Activated CD8-positive, alpha-beta memory T cell treated with anti-CD3 and anti-CD28 coated beads, Interleukin-2, amount 10 ng/mL, durations not matched to agents 7 days and 5 days (primary cell): Measurements from ENCODE around the gene ACOT7. TPM values are rescaled to one million over a fixed set of nuclear protein-coding genes. Genes with fewer than 3 reads are reported as not detected.

Experiments
- ATAC-seq: fragments of 150-1000 bp; cut with Tn5 transposase; one replicate; pipeline ENCODE4 v1.10.0; 2021; ENCODE audit warnings: moderate library complexity
- CTCF ChIA-PET: fragments of 350-600 bp; sonication (Branson Sonifier 250); formaldehyde crosslinking; loops from one replicate; lab custom pipeline; 2021; ENCODE audit warnings: antibody characterized with exemption; lab: Charles Lee
- DNase-seq: peaks from one replicate; pipeline ENCODE4 v3.0.0-alpha.2; 2020
- H3K27ac Mint-ChIP-seq: one replicate; pipeline ENCODE4 v1.8.0; 2021; ENCODE audit warnings: mild to moderate bottlenecking, mixed read lengths
- H3K27me3 Mint-ChIP-seq: one replicate; pipeline ENCODE4 v1.8.0; 2021; ENCODE audit warnings: mixed read lengths
- H3K36me3 Mint-ChIP-seq: one replicate; pipeline ENCODE4 v1.8.0; 2021; ENCODE audit warnings: mild to moderate bottlenecking, mixed read lengths
- H3K4me1 Mint-ChIP-seq: one replicate; pipeline ENCODE4 v1.8.0; 2021; ENCODE audit warnings: mixed read lengths
- H3K4me3 Mint-ChIP-seq: one replicate; pipeline ENCODE4 v1.8.0; 2021; ENCODE audit warnings: mild to moderate bottlenecking, moderate library complexity, mixed read lengths
- H3K9me3 Mint-ChIP-seq: one replicate; pipeline ENCODE4 v1.8.0; 2022; ENCODE audit warnings: low read depth, mixed read lengths
- total RNA-seq, 2 experiments: library from RNA; stranded (reverse); gene quantifications; one replicate each; pipeline ENCODE4 v1.2.3, GENCODE V29; 2021

ACOT7 gene
- total RNA-seq, 2 experiments from 2014 or later, result 81.3 to 87.0 TPM

GRCh38 chr1:6331543-6332273 lies 61.9 kb downstream of the ACOT7 start:
- no peak overlapping the region for H3K27ac Mint-ChIP-seq
- ATAC-seq (no peak), DNase-seq (no peak)
- no peaks in the 10 kb centered on the region for H3K36me3 Mint-ChIP-seq
- H3K4me1 Mint-ChIP-seq, result no peaks in the 10 kb centered on the region
- no peaks in the 10 kb centered on the region for H3K9me3 Mint-ChIP-seq
- CTCF ChIA-PET, result interaction anchor here (0.8 kb wide), 1 partner anchor 65 kb away, joined by 3 read pairs; no protein-coding TSS in a partner anchor
- no peak overlapping the region for H3K4me3 Mint-ChIP-seq
- H3K27me3 Mint-ChIP-seq, result no peaks in the 10 kb centered on the region

DNA sequence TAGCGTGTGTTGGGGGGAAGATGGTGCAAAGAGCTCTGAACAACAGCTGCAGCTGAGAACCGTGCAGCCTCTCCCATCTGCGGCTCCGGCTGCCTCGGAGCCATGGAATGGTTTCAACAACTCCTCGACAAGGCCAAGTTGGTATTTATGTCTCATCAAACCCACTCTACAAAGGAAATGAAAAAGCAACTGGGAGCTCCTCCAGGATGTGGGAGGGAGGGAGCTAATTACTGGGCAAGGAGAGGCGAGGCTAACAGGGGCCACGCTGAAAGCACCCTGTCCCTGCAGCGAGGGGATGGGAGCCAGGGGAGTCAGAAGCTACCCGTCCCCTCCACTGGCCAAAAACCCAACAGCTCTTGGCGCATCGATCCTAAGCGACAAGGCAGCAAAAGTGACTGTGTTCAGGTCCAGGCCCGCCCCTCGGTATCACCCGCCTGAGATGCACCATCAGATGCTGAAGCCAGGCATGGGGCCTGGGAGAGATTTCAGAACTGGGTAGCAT lies 63.1 kb downstream of the ACOT7 start:
- H3K27me3 Mint-ChIP-seq, result no peaks in the 10 kb centered on the region
- no peak overlapping the region for H3K27ac Mint-ChIP-seq
- CTCF ChIA-PET, result interaction anchor here (1.1 kb wide), 1 partner anchor 75 kb away, joined by 3 read pairs; no protein-coding TSS in a partner anchor
- peaks cover 1% of the 10 kb centered on the region for H3K4me1 Mint-ChIP-seq
- H3K9me3 Mint-ChIP-seq, result no peaks in the 10 kb centered on the region
- ATAC-seq (no peak), DNase-seq (no peak)
- H3K4me3 Mint-ChIP-seq, result no peak overlapping the region
- peaks cover 2% of the 10 kb centered on the region for H3K36me3 Mint-ChIP-seq

DNA sequence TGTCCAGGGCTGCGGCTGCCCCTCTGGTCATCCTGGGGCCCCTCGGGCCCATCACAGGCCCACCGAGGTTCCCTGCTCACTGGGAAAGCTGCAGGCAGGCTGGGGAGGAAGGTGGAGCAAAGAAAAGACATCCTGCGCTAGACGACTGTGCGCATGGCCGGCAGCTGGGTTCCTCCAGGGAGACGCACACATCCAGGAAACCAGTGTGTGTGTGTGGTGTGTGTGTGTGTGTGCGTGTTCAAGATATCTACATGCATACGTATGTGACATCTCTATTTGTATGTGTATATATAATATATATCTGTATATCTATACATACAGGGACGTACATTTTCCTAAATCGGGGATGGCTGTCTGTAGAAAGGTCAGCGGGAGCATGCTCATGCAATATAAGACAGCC lies 63.7 kb downstream of the ACOT7 start:
- CTCF ChIA-PET, result interaction anchor here (1.1 kb wide), 1 partner anchor 75 kb away, joined by 3 read pairs; no protein-coding TSS in a partner anchor
- peaks cover 2% of the 10 kb centered on the region for H3K4me1 Mint-ChIP-seq
- ATAC-seq (no peak), DNase-seq (no peak)
- H3K27ac Mint-ChIP-seq, result no peak overlapping the region
- no peaks in the 10 kb centered on the region for H3K9me3 Mint-ChIP-seq
- H3K36me3 Mint-ChIP-seq, result peaks cover 2% of the 10 kb centered on the region
- H3K27me3 Mint-ChIP-seq, result no peaks in the 10 kb centered on the region
- no peak overlapping the region for H3K4me3 Mint-ChIP-seq

- ATAC-seq (no peak), DNase-seq (no peak)
- Mint-ChIP-seq H3K27ac (no peak overlapping the region), H3K9me3 (no peaks in the 10 kb centered on the region), H3K27me3 (no peaks in the 10 kb centered on the region), H3K4me1 (peaks cover 2% of the 10 kb centered on the region), H3K4me3 (no peak overlapping the region), H3K36me3 (peaks cover 2% of the 10 kb centered on the region)
- CTCF ChIA-PET, result no interaction called here
Measured at GRCh38 chr1:6329396-6329795, 64.2 kb downstream of the ACOT7 start.

- peaks cover 2% of the 10 kb centered on the region for H3K4me1 Mint-ChIP-seq
- DNase-seq, result no peak
- no peaks in the 10 kb centered on the region for H3K27me3 Mint-ChIP-seq
- CTCF ChIA-PET, result no interaction called here
- no peak overlapping the region for H3K4me3 Mint-ChIP-seq
- no peaks in the 10 kb centered on the region for H3K9me3 Mint-ChIP-seq
- no peak overlapping the region for H3K27ac Mint-ChIP-seq
- peaks cover 2% of the 10 kb centered on the region for H3K36me3 Mint-ChIP-seq
- no peak for ATAC-seq
Measured at GRCh38 chr1:6328696-6329095, 64.9 kb downstream of the ACOT7 start.

- no peak overlapping the region for H3K27ac Mint-ChIP-seq
- DNase-seq (no peak), ATAC-seq (no peak)
- peaks cover 2% of the 10 kb centered on the region for H3K4me1 Mint-ChIP-seq
- no peaks in the 10 kb centered on the region for H3K27me3 Mint-ChIP-seq
- no peak overlapping the region for H3K4me3 Mint-ChIP-seq
- CTCF ChIA-PET, result interaction anchor here (0.6 kb wide), 1 partner anchor 1354 kb away, joined by 5 read pairs; no protein-coding TSS in a partner anchor
- peaks cover 2% of the 10 kb centered on the region for H3K36me3 Mint-ChIP-seq
- no peaks in the 10 kb centered on the region for H3K9me3 Mint-ChIP-seq
Measured at GRCh38 chr1:6328091-6328490, 65.5 kb downstream of the ACOT7 start.

- no peaks in the 10 kb centered on the region for H3K27me3 Mint-ChIP-seq
- no peak overlapping the region for H3K27ac Mint-ChIP-seq
Measured at GRCh38 chr1:6325482-6325881, 68.1 kb downstream of the ACOT7 start.

GRCh38 chr1:6322161-6322560 lies 71.4 kb downstream of the ACOT7 start:
- Mint-ChIP-seq H3K9me3 (no peaks in the 10 kb centered on the region), H3K4me1 (peaks cover 2% of the 10 kb centered on the region), H3K36me3 (peaks cover 5% of the 10 kb centered on the region), H3K4me3 (no peak overlapping the region), H3K27me3 (no peaks in the 10 kb centered on the region), H3K27ac (no peak overlapping the region)
- CTCF ChIA-PET, result no interaction called here
- DNase-seq (no peak), ATAC-seq (no peak)

More at GRCh38 chr1:6325482-6325881, 68.1 kb downstream of the ACOT7 start:
- no peak for ATAC-seq
- H3K4me3 Mint-ChIP-seq, result no peak overlapping the region
- no peak for DNase-seq
- peaks cover 2% of the 10 kb centered on the region for H3K36me3 Mint-ChIP-seq
- CTCF ChIA-PET, result no interaction called here
- no peaks in the 10 kb centered on the region for H3K9me3 Mint-ChIP-seq
- H3K4me1 Mint-ChIP-seq, result peaks cover 2% of the 10 kb centered on the region

DNA sequence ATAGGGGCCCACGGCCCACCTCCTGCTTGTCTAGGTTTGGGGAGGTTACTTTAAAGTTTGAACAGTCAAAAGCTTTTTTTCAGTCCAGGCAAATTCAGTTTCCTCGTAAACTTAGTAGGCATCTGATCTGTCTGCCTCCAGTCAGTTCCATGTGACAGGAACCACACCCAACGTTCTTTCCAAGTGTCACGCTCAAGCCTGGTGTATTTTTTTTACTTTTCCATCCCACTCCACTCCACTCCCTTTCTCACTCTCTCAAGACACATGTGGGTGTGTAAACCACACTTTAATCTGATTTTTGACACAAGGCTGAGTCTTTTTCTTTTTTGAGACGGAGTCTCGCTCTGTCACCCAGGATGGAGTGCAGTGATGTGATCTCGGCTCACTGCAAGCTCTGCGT lies 72.4 kb downstream of the ACOT7 start:
- CTCF ChIA-PET, result no interaction called here
- no peak for ATAC-seq
- peaks cover 3% of the 10 kb centered on the region for H3K36me3 Mint-ChIP-seq
- no peaks in the 10 kb centered on the region for H3K9me3 Mint-ChIP-seq
- no peak overlapping the region for H3K27ac Mint-ChIP-seq
- H3K4me3 Mint-ChIP-seq, result no peak overlapping the region
- H3K4me1 Mint-ChIP-seq, result peaks cover 2% of the 10 kb centered on the region
- H3K27me3 Mint-ChIP-seq, result no peaks in the 10 kb centered on the region
- no peak for DNase-seq

- H3K27me3 Mint-ChIP-seq, result no peaks in the 10 kb centered on the region
- H3K4me1 Mint-ChIP-seq, result no peaks in the 10 kb centered on the region
- ATAC-seq (no peak), DNase-seq (no peak)
- peak overlapping the region; percentile 33 for H3K27ac Mint-ChIP-seq
- H3K4me3 Mint-ChIP-seq, result no peak overlapping the region
- no peaks in the 10 kb centered on the region for H3K9me3 Mint-ChIP-seq
- peaks cover 6% of the 10 kb centered on the region for H3K36me3 Mint-ChIP-seq
- CTCF ChIA-PET, result interaction anchor here (0.9 to 1.5 kb wide), 3 partner anchors 31 to 237 kb away, joined by 3 read pairs; partner anchors contain the start of genes NOL9 and TAS1R1
Measured at GRCh38 chr1:6317098-6317760, 76.3 kb downstream of the ACOT7 start.

DNA sequence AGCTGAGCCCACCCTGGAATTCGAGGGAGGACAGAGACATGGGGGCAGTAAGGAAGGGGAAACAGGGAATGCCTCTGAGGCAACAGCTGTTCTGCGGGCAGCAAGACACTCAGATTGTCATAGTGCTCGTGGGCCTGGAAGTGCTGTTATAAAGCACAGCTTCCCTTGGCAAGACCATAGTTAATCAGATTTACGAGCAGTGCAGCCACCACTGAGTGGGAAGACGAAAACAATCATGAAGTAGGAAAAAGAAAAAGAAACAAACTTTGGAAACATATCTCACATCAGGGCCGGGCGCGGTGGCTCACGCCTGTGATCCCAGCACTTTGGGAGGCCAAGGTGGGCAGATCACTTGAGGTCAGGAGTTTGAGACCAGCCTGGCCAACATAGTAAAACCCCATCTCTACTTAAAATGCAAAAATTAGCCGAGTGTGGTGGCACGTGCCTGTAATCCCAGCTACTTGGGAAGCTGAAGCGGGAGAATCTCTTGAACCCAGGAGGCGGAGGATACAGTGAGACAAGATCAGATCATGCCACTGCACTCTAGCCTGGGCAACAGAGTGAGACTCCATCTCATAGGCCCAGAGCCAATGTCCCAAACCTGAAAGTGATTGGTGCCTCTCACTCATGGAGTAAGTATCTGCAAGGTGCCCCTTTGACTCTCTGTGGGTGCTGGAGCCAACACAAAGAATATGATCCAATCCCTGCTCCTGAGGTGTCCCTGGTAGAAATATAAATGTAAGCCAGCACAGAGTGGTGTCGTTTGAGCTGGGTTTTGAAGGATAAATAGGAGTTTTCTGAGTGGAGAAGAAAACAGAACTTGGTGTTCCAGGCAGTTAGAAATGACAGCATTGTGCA lies 77.1 kb downstream of the ACOT7 start:
- Mint-ChIP-seq H3K4me3 (no peak overlapping the region), H3K36me3 (peaks cover 6% of the 10 kb centered on the region), H3K27me3 (no peaks in the 10 kb centered on the region), H3K9me3 (no peaks in the 10 kb centered on the region), H3K4me1 (no peaks in the 10 kb centered on the region), H3K27ac (peak overlapping the region; percentile 33)
- CTCF ChIA-PET, result interaction anchor here (0.8 to 1.5 kb wide), 4 partner anchors 32 to 238 kb away, joined by 3 read pairs; partner anchors contain the start of genes NOL9 and TAS1R1
- DNase-seq, result no peak
- no peak for ATAC-seq

DNA sequence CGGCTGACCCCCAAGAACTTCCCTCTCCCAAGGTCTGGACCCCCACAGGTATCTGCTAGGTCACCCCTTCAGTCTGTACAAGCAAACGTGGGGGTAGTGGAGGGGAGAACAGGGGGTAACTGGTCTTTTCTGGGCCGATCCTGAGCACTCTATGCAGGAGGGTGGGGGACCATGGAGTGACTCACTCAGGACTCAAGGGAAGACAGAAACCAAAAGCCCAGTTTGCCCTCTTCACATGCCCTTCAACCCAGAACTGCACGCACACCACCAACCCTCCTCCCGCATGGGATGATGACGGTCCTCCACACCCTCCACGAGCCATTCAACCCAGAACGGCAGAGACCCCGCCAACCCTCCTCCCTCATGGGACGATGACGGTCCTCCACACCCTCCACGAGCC lies 79.1 kb downstream of the ACOT7 start:
- H3K36me3 Mint-ChIP-seq, result peaks cover 11% of the 10 kb centered on the region
- no peaks in the 10 kb centered on the region for H3K9me3 Mint-ChIP-seq
- CTCF ChIA-PET, result interaction anchor here (0.9 kb wide), 1 partner anchor 67 kb away, joined by 3 read pairs; no protein-coding TSS in a partner anchor

More for the DNA sequence above, 79.1 kb downstream of the ACOT7 start:
- Mint-ChIP-seq H3K27ac (no peak overlapping the region), H3K27me3 (no peaks in the 10 kb centered on the region), H3K4me1 (no peaks in the 10 kb centered on the region), H3K4me3 (no peak overlapping the region)
- no peak for ATAC-seq
- DNase-seq, result no peak
